ENCODE results near the gene DENND2A.
"Not testable (repeated sequence)": the region's sequence is repeated elsewhere in the genome, so short reads cannot be mapped to it uniquely, and the experiment has no call there.

DENND2A gene

GRCh38 chr7:140646931-140647647 lies 6.5 kb upstream of the DENND2A start:
- peak; percentile 66 for DNase-seq (ENCODE audit: low spot score)

GRCh38 chr7:140645166-140645900 lies 4.7 kb upstream of the DENND2A start:
- DNase-seq (ENCODE audit: low spot score): no peak

- DNase-seq (ENCODE audit: low spot score): not testable (repeated sequence)
These were observed 4.1 kb upstream of the DENND2A start for GRCh38 chr7:140644761-140645160.

- no peak for DNase-seq (ENCODE audit: low spot score)
These were observed 2.8 kb upstream of the DENND2A start for GRCh38 chr7:140643416-140643815.

- no peak for DNase-seq (ENCODE audit: low spot score)
These were observed 1.0 kb upstream of the DENND2A start for GRCh38 chr7:140641524-140642195.

- peak; percentile 77 for DNase-seq (ENCODE audit: low spot score)
These were observed 464 bp downstream of the DENND2A start for GRCh38 chr7:140640060-140640637.

GRCh38 chr7:140639366-140640053 lies 1.1 kb downstream of the DENND2A start:
- peak; percentile 38 for DNase-seq (ENCODE audit: low spot score)

- DNase-seq (ENCODE audit: low spot score): peak; percentile 63
These were observed 2.3 kb downstream of the DENND2A start for GRCh38 chr7:140638173-140638791.

GRCh38 chr7:140637400-140637799 lies 3.2 kb downstream of the DENND2A start:
- DNase-seq (ENCODE audit: low spot score): no peak

- DNase-seq (ENCODE audit: low spot score): no peak
These were observed 4.8 kb downstream of the DENND2A start for GRCh38 chr7:140635816-140636215.

GRCh38 chr7:140635345-140635744 lies 5.3 kb downstream of the DENND2A start:
- DNase-seq (ENCODE audit: low spot score): no peak

GRCh38 chr7:140631602-140632001 lies 9.0 kb downstream of the DENND2A start:
- DNase-seq (ENCODE audit: low spot score): peak; percentile 43

- no peak for DNase-seq (ENCODE audit: low spot score)
These were observed 9.6 kb downstream of the DENND2A start for GRCh38 chr7:140631021-140631420.

- DNase-seq (ENCODE audit: low spot score): peak; percentile 88
These were observed 14.4 kb downstream of the DENND2A start for GRCh38 chr7:140625908-140626868.

- DNase-seq (ENCODE audit: low spot score): not testable (repeated sequence)
These were observed 15.4 kb downstream of the DENND2A start for GRCh38 chr7:140625192-140625558.

GRCh38 chr7:140624392-140625191 lies 16.0 kb downstream of the DENND2A start:
- no peak for DNase-seq (ENCODE audit: low spot score)

GRCh38 chr7:140623980-140624379 lies 16.6 kb downstream of the DENND2A start:
- DNase-seq (ENCODE audit: low spot score): no peak

GRCh38 chr7:140621401-140622021 lies 19.1 kb downstream of the DENND2A start:
- DNase-seq (ENCODE audit: low spot score): peak; percentile 63

- DNase-seq (ENCODE audit: low spot score): not testable (repeated sequence)
These were observed 20.6 kb downstream of the DENND2A start for GRCh38 chr7:140619915-140620510.

Data from AG20443 (cell line).